Activated gamma-delta T cell (primary cell): ENCODE results near the gene BCL6.

Source experiments
- DNase-seq: peaks from one replicate; lab custom pipeline; 2025; lab: John Stamatoyannopoulos, UW

Gene BCL6

DNA sequence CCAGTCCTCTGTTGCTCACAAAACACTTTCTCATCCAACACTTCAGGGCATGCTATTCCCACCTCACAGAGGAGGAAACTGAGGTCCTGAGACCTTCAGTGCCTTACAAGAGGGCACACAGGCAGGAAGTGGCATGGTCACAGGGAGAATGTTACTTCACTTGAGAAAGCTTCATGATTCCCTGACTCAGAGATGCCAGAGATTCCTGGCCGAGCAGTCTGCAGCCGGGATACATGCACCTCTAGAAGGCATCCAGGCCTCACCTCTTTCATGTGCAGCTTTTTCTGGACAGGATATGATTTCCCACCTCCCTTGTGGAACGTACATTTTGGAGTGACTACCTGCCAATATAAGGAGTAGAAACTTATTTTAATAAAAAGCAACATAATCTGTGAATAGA lies 72.3 kb downstream of the BCL6 start:
- no peak for DNase-seq
